Measurements from ENCODE around the gene KDM6A. TPM values are rescaled to one million over a fixed set of nuclear protein-coding genes. Genes with fewer than 3 reads are reported as not detected.

Gene KDM6A
- total and polyA plus RNA-seq, 2 of the 13 experiments (the other 11 are each of a cell fraction or from before 2014, with no cell fraction given) = 16.7 to 18.2 TPM

DNA sequence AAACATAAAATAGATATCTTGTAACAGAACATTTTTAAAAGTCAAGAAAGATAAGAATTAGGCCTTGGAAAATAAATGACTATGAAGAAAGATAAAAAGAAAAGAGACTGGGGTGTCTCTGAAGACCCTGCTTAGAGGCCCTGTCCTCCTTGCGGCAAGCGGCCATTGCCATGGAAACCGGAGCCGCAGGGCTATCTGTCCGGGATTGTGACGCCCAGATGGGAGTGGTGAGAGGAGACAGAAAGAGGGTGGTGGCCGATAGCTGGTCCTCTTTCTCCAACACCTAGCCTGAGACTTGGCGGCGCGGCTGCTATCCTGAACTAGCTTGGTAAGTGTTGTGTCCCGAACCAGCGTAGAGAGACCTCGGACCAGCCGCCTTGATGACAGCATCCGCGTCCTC is 29.2 kb upstream of the KDM6A start, which contains the start of gene DUSP21:
TSS of gene DUSP21 (plus strand) at position 269 of the 400 bp plus-strand sequence. CDS start at position 381, 112 bp downstream.
- no peak within 1 kb of the TSS for H3K27ac ChIP-seq (ENCODE audit: extremely low read length, insufficient read depth, low read length)
- WGBS (ENCODE audit: low lambda C conversion rate) = 93% methylated on average over 6 of the region's 16 CpGs
- POLR2A ChIA-PET = no interaction called here
- no peak within 1 kb of the TSS for H3K4me3 ChIP-seq (replicated peaks in 1 of 3; ENCODE audit: insufficient read depth in 1 of 3, low read depth in 2 of 3, low read length in 3 of 3)
- TF ChIP-seq ZNF460 (CRISPR knock-in tag; IDR thresholded peaks at IDR 0.05; ENCODE audit: borderline replicate concordance) = no peak
- TF ChIP-seq FOXA3 (CRISPR knock-in tag; IDR thresholded peaks at IDR 0.05) = no peak
- TF ChIP-seq PHF5A (CRISPR knock-in tag; IDR thresholded peaks at IDR 0.05; ENCODE audit: low read depth, unreplicated experiment) = no peak
- TF ChIP-seq ZNF510 (CRISPR knock-in tag; IDR thresholded peaks at IDR 0.05; ENCODE audit: low read depth) = no peak
- no peak for TF ChIP-seq BHLHE40 (IDR thresholded peaks at IDR 0.05; ENCODE audit: low read length)
- TF ChIP-seq, protein P1, sequence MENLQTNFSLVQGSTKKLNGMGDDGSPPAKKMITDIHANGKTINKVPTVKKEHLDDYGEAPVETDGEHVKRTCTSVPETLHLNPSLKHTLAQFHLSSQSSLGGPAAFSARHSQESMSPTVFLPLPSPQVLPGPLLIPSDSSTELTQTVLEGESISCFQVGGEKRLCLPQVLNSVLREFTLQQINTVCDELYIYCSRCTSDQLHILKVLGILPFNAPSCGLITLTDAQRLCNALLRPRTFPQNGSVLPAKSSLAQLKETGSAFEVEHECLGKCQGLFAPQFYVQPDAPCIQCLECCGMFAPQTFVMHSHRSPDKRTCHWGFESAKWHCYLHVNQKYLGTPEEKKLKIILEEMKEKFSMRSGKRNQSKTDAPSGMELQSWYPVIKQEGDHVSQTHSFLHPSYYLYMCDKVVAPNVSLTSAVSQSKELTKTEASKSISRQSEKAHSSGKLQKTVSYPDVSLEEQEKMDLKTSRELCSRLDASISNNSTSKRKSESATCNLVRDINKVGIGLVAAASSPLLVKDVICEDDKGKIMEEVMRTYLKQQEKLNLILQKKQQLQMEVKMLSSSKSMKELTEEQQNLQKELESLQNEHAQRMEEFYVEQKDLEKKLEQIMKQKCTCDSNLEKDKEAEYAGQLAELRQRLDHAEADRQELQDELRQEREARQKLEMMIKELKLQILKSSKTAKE (CRISPR knock-in tag; IDR thresholded peaks at IDR 0.05; ENCODE audit: borderline replicate concordance) = no peak
- TF ChIP-seq, protein P2, sequence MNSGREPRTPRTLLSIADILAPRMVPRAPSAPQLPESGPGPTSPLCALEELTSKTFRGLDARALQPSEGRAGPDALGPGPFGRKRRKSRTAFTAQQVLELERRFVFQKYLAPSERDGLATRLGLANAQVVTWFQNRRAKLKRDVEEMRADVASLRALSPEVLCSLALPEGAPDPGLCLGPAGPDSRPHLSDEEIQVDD (CRISPR knock-in tag; IDR thresholded peaks at IDR 0.05; ENCODE audit: borderline replicate concordance) = no peak
- no peak for TF ChIP-seq HNRNPL (IDR thresholded peaks at IDR 0.05; ENCODE audit: low read depth, low read length)
- TF ChIP-seq, protein P3, sequence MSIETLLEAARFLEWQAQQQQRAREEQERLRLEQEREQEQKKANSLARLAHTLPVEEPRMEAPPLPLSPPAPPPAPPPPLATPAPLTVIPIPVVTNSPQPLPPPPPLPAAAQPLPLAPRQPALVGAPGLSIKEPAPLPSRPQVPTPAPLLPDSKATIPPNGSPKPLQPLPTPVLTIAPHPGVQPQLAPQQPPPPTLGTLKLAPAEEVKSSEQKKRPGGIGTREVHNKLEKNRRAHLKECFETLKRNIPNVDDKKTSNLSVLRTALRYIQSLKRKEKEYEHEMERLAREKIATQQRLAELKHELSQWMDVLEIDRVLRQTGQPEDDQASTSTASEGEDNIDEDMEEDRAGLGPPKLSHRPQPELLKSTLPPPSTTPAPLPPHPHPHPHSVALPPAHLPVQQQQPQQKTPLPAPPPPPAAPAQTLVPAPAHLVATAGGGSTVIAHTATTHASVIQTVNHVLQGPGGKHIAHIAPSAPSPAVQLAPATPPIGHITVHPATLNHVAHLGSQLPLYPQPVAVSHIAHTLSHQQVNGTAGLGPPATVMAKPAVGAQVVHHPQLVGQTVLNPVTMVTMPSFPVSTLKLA (IDR thresholded peaks at IDR 0.05) = no peak
- TF ChIP-seq, protein P4, sequence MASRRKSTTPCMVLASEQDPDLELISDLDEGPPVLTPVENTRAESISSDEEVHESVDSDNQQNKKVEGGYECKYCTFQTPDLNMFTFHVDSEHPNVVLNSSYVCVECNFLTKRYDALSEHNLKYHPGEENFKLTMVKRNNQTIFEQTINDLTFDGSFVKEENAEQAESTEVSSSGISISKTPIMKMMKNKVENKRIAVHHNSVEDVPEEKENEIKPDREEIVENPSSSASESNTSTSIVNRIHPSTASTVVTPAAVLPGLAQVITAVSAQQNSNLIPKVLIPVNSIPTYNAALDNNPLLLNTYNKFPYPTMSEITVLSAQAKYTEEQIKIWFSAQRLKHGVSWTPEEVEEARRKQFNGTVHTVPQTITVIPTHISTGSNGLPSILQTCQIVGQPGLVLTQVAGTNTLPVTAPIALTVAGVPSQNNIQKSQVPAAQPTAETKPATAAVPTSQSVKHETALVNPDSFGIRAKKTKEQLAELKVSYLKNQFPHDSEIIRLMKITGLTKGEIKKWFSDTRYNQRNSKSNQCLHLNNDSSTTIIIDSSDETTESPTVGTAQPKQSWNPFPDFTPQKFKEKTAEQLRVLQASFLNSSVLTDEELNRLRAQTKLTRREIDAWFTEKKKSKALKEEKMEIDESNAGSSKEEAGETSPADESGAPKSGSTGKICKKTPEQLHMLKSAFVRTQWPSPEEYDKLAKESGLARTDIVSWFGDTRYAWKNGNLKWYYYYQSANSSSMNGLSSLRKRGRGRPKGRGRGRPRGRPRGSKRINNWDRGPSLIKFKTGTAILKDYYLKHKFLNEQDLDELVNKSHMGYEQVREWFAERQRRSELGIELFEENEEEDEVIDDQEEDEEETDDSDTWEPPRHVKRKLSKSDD (CRISPR knock-in tag; IDR thresholded peaks at IDR 0.05; ENCODE audit: low read depth) = no peak
- no peak for TF ChIP-seq PLRG1 (conservative IDR thresholded peaks at IDR 0.05)
- TF ChIP-seq NPAS2 (CRISPR knock-in tag; IDR thresholded peaks at IDR 0.05; ENCODE audit: borderline replicate concordance) = no peak
- TF ChIP-seq SALL2 (CRISPR knock-in tag; IDR thresholded peaks at IDR 0.05) = no peak
- no peak for TF ChIP-seq ZNF382 (CRISPR knock-in tag; IDR thresholded peaks at IDR 0.05; ENCODE audit: borderline replicate concordance)
- no peak for TF ChIP-seq TOPORS (CRISPR knock-in tag; IDR thresholded peaks at IDR 0.05)
- TF ChIP-seq ZNF253 (CRISPR knock-in tag; IDR thresholded peaks at IDR 0.05; ENCODE audit: borderline replicate concordance) = no peak
- no peaks in the 10 kb centered on the region for H3K79me2 ChIP-seq (ENCODE audit: insufficient read depth, low read length)
- no peak for FAIRE-seq
- ATAC-seq = no peak
- CTCF ChIA-PET (ENCODE audit: low intra/inter-chr PET ratio, low total read pairs) = no interaction called here
- H3K4me1 ChIP-seq (ENCODE audit: insufficient read depth, low read length) = 0 out of 2 replicates have a peak, but pooled peaks cover 7% of the 10 kb centered on the region
- no TSS peak for BruUV-seq (replicated peaks)
- no peak within 1 kb of the TSS for H2AFZ ChIP-seq (ENCODE audit: low read length)
- intact Hi-C loops (cut with micrococcal nuclease; ENCODE audit: unreplicated experiment) (no loop called here), in situ Hi-C loops (cut with HindIII; ENCODE audit: extremely low pct_ligation_motif_present, low pct_unique_long_range_greater_than_20kb) (no loop called here)
- H3K4me2 ChIP-seq (ENCODE audit: low read depth, low read length) = no peak within 1 kb of the TSS
- no peaks in the 10 kb centered on the region for H3K27me3 ChIP-seq (ENCODE audit: control insufficient read depth in 1 of 2, insufficient read depth in 2 of 2, low read length in 2 of 2)
- H3K9me3 ChIP-seq (ENCODE audit: low read length) = no peaks in the 10 kb centered on the region
- H3K9ac ChIP-seq (ENCODE audit: insufficient read depth, low read depth, low read length) = no peak within 1 kb of the TSS
- no peak for DNase-seq (ENCODE audit: low spot score)
- no peaks in the 10 kb centered on the region for H4K20me1 ChIP-seq (ENCODE audit: insufficient read depth, low read length)
- no peaks in the 10 kb centered on the region for H3K36me3 ChIP-seq (replicated peaks in 1 of 2; ENCODE audit: control insufficient read depth in 1 of 2, insufficient read depth in 2 of 2, low read length in 2 of 2)
